GM21447 (cell line): ENCODE results near the gene SVEP1.

Experiments used
- ATAC-seq: cut with Tn5 transposase; IDR thresholded peaks from one replicate; pipeline ENCODE4 v1.9.1; 2021; ENCODE audit not compliant: unreplicated experiment

Gene SVEP1

DNA sequence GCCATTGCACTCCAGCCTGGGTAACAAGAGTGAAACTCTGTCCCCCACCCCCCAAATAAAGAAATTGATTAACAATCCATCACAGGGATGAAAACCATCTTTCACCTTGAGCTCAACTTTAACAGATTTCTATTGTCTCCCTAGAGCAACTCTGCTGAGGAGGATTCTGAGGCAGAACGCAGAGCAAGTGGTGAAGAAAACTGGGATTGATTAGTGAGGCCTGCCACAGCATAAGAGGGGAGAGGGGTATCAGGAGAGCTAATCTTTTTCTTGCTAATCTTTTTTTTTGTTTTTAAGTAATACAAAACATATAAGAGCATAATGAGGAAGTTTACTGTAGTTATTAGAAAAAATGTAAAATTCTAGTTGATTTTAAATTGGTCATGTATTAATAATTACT is 250.8 kb downstream of the SVEP1 start:
- no peak for ATAC-seq

DNA sequence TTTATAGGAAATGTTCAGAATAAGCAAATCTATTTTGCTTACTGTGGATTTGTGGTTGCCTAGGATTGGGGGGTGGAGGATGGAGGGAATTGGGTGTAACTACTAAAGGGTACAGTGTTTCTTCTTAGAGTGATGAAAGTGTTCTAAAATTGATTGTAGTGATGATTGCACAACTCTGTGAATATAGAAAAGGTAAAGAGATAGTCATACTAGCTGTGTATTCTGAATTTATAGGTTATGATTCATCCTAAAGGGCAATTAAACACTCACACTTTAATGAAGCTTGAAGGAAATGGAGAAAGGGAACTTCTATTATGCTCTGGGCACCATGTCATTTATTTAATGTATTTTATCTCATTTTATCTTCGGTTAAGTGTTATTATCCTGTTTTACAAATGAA is 251.8 kb downstream of the SVEP1 start:
- ATAC-seq: no peak

- ATAC-seq: no peak
These were observed 255.7 kb downstream of the SVEP1 start for GRCh38 chr9:110323818-110324217.

DNA sequence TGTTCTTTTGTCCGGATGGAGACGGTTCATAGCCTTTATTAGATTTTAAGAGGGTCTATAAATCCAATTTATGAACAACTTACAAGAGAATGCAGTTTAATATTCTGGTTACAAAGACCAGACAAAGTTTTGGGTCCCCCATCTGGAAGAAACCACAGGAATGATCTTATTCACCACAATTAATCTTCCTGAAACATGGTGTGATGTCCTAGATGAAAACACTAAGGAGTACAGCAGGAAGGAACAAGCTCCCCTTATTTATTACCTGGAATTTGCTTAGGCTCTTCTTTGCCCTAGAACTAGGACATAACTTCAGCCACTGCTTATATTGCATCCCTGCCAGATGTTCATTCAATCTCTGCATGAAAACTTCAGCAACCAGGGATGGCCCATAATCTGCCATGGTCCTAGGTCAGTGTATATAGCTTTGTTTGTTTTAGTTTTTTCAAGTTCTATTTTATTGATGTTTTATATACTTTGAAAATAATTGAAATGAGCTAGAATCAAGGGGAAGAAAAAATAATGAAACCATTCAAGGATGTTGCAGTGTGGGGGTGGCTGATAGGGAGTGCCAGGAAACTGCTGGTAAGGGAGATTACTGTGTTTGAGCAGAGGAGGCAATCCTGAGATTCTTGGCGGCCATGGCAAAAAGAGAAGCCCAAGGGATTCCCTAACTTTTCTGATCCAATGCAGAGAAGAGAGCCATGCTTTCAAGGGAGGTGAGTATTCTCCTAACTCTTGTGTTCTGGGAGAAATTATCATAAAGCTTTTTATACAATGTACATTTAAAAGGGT is 258.7 kb downstream of the SVEP1 start:
- ATAC-seq: no peak

GRCh38 chr9:110319781-110320492 is 259.6 kb downstream of the SVEP1 start:
- ATAC-seq: no peak

DNA sequence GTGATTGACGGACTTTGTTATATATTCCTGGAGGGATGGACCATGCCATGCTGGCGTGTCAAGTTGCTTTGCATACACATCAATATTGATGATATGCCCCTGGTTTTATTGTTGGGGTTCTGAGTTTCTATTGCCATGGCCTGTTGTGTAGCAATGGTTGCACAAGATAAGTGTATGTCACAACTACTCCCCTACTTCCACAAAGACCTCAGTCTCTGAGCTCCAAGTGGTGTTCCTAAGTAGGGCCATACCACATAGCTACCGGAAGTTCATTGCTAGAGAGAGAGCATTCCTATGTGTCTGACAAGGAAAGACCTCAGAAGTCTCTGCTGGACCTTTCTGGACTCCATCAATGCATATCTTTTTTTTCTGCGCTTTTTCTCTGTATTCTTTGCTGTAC is 261.6 kb downstream of the SVEP1 start:
- ATAC-seq: no peak

DNA sequence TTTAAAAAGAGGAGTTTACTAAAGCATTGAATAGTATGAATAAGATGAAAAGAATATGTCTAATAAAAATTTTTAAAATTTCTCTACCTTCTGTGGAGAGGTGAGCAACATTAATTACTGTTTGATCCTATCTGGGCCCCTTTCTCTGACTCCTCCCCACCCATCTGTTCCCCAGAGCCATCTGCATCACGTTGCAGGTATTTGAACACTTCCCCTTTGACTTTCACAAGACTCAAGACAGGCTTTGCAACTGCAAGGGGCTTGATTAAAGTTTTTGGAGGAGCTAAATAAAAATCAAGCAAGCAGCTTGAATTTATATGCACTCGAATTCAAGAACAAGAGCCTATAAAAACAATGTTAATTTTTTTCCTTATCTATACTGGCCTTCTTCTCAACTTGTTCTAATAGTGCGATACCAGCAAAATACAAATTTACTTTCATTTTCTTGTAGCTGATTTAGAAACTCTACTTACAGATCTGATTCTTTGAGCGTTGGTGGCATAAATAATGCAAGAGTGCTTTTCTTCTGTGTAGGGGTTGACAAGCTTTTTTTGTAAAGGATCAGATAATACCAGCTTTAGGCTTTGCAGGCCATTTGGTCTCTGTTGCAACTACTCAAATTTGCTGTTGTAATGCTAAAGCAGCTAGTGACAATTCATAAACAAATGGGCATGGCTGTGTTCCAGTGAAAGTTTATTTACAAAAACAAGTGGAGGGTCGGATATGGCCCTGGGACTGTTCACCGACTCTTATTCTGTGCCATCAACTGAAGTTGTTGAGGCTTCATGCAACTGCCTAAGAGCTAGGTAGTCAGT is 263.1 kb downstream of the SVEP1 start:
- ATAC-seq: peak; percentile 97
